CD14-positive monocyte (primary cell): ENCODE data around the gene ATP2C1. TPM values are rescaled to one million over a fixed set of nuclear protein-coding genes. Genes with fewer than 3 reads are reported as not detected.

Experiments
- DNase-seq, 3 donors: peaks; one replicate each; pipeline ENCODE4 v3.0.0-alpha.2; 2011 to 2022
- H2AFZ ChIP-seq: 2 replicates; pipeline ENCODE4 v1.6.0; 2012; ENCODE audit warnings: mild to moderate bottlenecking, low read depth, low read length, inconsistent platforms; ENCODE audit not compliant: insufficient read depth, poor library complexity, severe bottlenecking
- H3K27ac ChIP-seq, 2 donors: 1 replicate in 1 of 2; 2 replicates in 1 of 2; pipeline ENCODE4 v1.5.1; 2012 to 2013; ENCODE audit warnings: low read length in 2 of 2, control low read depth in 1 of 2, inconsistent platforms in 1 of 2, low read depth in 1 of 2, mild to moderate bottlenecking in 1 of 2
- H3K27me3 ChIP-seq, 2 donors: one replicate each; pipeline versions ENCODE4 v1.6.0 to v1.6.1; 2011 to 2013; ENCODE audit warnings: low read length in 2 of 2; ENCODE audit not compliant: control insufficient read depth in 2 of 2, insufficient read depth in 2 of 2
- H3K36me3 ChIP-seq, 2 donors: replicated peaks in 1 of 2; 1 replicate in 1 of 2; 2 replicates in 1 of 2; pipeline versions ENCODE4 v1.5.1 to v1.6.1; 2012 to 2013; ENCODE audit warnings: low read length in 2 of 2, control low read depth in 1 of 2, inconsistent platforms in 1 of 2, mild to moderate bottlenecking in 1 of 2; ENCODE audit not compliant: insufficient read depth in 2 of 2, control insufficient read depth in 1 of 2
- H3K4me1 ChIP-seq, 2 donors: 1 replicate in 1 of 2; 2 replicates in 1 of 2; pipeline versions ENCODE4 v1.5.1 to v1.6.1; 2012 to 2013; ENCODE audit warnings: low read length in 2 of 2, control low read depth in 1 of 2, inconsistent platforms in 1 of 2, mild to moderate bottlenecking in 1 of 2, moderate library complexity in 1 of 2; ENCODE audit not compliant: insufficient read depth in 2 of 2, control insufficient read depth in 1 of 2
- H3K4me2 ChIP-seq: replicated peaks from 2 replicates; pipeline ENCODE3; 2012; ENCODE audit warnings: low read length, moderate library complexity, mild to moderate bottlenecking; ENCODE audit not compliant: poor library complexity, severe bottlenecking; ENCODE audit errors: extremely low read depth
- H3K4me3 ChIP-seq, 3 experiments: fragments of 200-600 bp in 1 of 3; sonication (generic) in 1 of 3; replicated peaks in 1 of 3; 1 replicate in 2 of 3; 2 replicates in 1 of 3; pipeline ENCODE4 v1.5.1; 2011 to 2013; ENCODE audit warnings: low read length in 3 of 3, mild to moderate bottlenecking in 3 of 3, control low read depth in 2 of 3, low read depth in 2 of 3, inconsistent platforms in 1 of 3, moderate library complexity in 1 of 3
- H3K79me2 ChIP-seq: 2 replicates; pipeline ENCODE4 v1.6.0; 2012; ENCODE audit warnings: mild to moderate bottlenecking, control low read depth, inconsistent platforms, low read length, moderate library complexity; ENCODE audit not compliant: insufficient read depth
- H3K9ac ChIP-seq: 2 replicates; pipeline ENCODE4 v1.6.0; 2017; ENCODE audit warnings: low read length, mild to moderate bottlenecking; ENCODE audit not compliant: insufficient read depth, poor library complexity, severe bottlenecking
- H3K9me3 ChIP-seq, 2 donors: replicated peaks in 1 of 2; 1 replicate in 1 of 2; 2 replicates in 1 of 2; pipeline versions ENCODE4 v1.5.1 to v1.6.1; 2012 to 2013; ENCODE audit warnings: low read length in 2 of 2, control low read depth in 1 of 2; ENCODE audit not compliant: control insufficient read depth in 1 of 2, insufficient read depth in 1 of 2
- H4K20me1 ChIP-seq: 2 replicates; pipeline ENCODE4 v1.6.0; 2012; ENCODE audit warnings: mild to moderate bottlenecking, low read length, control low read depth, moderate library complexity; ENCODE audit not compliant: insufficient read depth
- H3K27ac Mint-ChIP-seq, 7 donors: one replicate each; pipeline ENCODE4 v1.8.0; 2020; ENCODE audit warnings: mild to moderate bottlenecking in 7 of 7, mixed read lengths in 7 of 7, moderate library complexity in 6 of 7, inconsistent platforms in 2 of 7
- H3K27me3 Mint-ChIP-seq, 3 donors: one replicate each; pipeline ENCODE4 v1.8.0; 2021 to 2022; ENCODE audit warnings: low read depth in 3 of 3, mild to moderate bottlenecking in 3 of 3, mixed read lengths in 3 of 3, moderate library complexity in 3 of 3, inconsistent platforms in 1 of 3
- H3K36me3 Mint-ChIP-seq, 2 donors: one replicate each; pipeline ENCODE4 v1.8.0; 2020; ENCODE audit warnings: mixed read lengths in 2 of 2, inconsistent platforms in 1 of 2, mild to moderate bottlenecking in 1 of 2
- H3K4me1 Mint-ChIP-seq: one replicate; pipeline ENCODE4 v1.8.0; 2020; ENCODE audit warnings: mild to moderate bottlenecking, mixed read lengths
- H3K4me3 Mint-ChIP-seq, 2 donors: one replicate each; pipeline ENCODE4 v1.8.0; 2020; ENCODE audit warnings: mild to moderate bottlenecking in 2 of 2, mixed read lengths in 2 of 2, moderate library complexity in 1 of 2
- H3K9me3 Mint-ChIP-seq, 7 donors: one replicate each; pipeline ENCODE4 v1.8.0; 2020 to 2022; ENCODE audit warnings: mixed read lengths in 7 of 7, mild to moderate bottlenecking in 6 of 7, moderate library complexity in 6 of 7, inconsistent platforms in 2 of 7
- WGBS: methylation state at CpG from one replicate; pipeline ENCODE4 v1.1.5; 2013; ENCODE audit warnings: missing lambda C conversion rate; ENCODE audit not compliant: insufficient coverage; 5-methylcytosine and 5-hydroxymethylcytosine counted together
- intact Hi-C, 2 donors: fragments of 100-400 bp; cut with micrococcal nuclease; formaldehyde crosslinking; loops; one replicate each; pipeline versions ENCODE4 v1.15.0 to v1.15.1; 2023
- polyA plus RNA-seq, 3 donors: library from polyadenylated mRNA; depleted of rRNA in 1 of 3; unstranded in 2 of 3; stranded (reverse) in 1 of 3; fragments of 300-500 nt in 2 of 3; fragments of >200 nt in 1 of 3; fragmentation: Illumina TruSeq in 2 of 3; gene quantifications; 1 replicate in 2 of 3; 2 replicates in 1 of 3; pipeline ENCODE4 v1.2.3, GENCODE V29; 2012 to 2021
- TF ChIP-seq, protein P1 (sequence below): fragments of 200-600 bp; IDR thresholded peaks from one replicate; pipeline ENCODE4 v1.8.0; 2022; ENCODE audit warnings: antibody characterized with exemption, mild to moderate bottlenecking

The ATP2C1 gene
- polyA plus RNA-seq, 3 donors, result 11.7 to 22.0 (median 12.2) TPM

DNA sequence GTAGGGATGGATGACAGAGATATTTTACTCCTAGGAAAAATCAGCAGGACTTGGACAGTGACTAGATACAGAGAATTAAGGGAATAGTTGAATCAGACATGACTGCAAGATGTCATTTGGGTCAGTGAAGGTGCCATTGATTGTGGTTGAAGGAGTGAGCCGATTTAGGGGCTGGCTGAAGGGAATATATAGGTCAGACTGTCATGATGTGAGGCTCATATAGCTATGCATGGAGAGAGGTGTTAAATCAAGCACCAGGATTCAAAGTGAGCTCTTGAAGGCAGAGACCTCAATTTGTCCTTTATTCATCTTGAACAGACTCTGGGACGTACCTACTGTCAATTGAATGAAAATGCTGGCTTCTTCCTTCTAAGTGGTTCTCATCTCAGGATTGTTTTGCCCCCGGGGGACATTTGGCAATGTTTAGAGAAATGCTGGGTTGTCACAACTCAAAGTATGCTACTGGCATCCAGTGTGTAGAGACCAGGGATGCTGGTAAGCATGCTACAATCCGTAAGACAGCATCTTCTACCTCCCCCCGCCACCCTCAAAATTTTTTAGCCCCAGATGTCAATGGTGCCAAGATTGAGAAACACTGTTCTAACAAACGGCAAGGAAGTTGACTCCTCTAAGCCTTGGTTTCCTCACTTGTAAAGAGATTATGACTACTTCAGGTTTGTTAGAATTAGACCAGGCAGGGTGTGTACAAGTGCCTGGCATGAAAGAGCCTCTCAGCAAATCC lies 7.8 kb downstream of the ATP2C1 start:
- DNase-seq, result no peak
- Mint-ChIP-seq H3K27ac (no peak overlapping the region), H3K36me3 (peaks cover 0 to 2% of the 10 kb centered on the region in 2 donors), H3K27me3 (no peaks in the 10 kb centered on the region), H3K4me3 (no peak overlapping the region), H3K4me1 (peaks cover 39% of the 10 kb centered on the region), H3K9me3 (no peaks in the 10 kb centered on the region)
- H4K20me1 ChIP-seq, result peaks cover 55% of the 10 kb centered on the region
- H3K4me3 ChIP-seq, result no peak overlapping the region
- H3K4me1 ChIP-seq, result peaks cover 0 to 14% of the 10 kb centered on the region in 2 donors
- intact Hi-C loops, result no loop called here
- no peaks in the 10 kb centered on the region for H3K36me3 ChIP-seq
- no peaks in the 10 kb centered on the region for H3K9me3 ChIP-seq
- TF ChIP-seq, protein P1, sequence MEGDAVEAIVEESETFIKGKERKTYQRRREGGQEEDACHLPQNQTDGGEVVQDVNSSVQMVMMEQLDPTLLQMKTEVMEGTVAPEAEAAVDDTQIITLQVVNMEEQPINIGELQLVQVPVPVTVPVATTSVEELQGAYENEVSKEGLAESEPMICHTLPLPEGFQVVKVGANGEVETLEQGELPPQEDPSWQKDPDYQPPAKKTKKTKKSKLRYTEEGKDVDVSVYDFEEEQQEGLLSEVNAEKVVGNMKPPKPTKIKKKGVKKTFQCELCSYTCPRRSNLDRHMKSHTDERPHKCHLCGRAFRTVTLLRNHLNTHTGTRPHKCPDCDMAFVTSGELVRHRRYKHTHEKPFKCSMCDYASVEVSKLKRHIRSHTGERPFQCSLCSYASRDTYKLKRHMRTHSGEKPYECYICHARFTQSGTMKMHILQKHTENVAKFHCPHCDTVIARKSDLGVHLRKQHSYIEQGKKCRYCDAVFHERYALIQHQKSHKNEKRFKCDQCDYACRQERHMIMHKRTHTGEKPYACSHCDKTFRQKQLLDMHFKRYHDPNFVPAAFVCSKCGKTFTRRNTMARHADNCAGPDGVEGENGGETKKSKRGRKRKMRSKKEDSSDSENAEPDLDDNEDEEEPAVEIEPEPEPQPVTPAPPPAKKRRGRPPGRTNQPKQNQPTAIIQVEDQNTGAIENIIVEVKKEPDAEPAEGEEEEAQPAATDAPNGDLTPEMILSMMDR, result no peak
- peaks cover 96% of the 10 kb centered on the region for H3K79me2 ChIP-seq
- no peak overlapping the region for H3K27ac ChIP-seq
- no peak overlapping the region for H2AFZ ChIP-seq
- H3K4me2 ChIP-seq, result no peak overlapping the region
- 90% methylated on average over 2 of the region's 6 CpGs for WGBS
- H3K9ac ChIP-seq, result no peak overlapping the region
- H3K27me3 ChIP-seq, result no peaks in the 10 kb centered on the region

DNA sequence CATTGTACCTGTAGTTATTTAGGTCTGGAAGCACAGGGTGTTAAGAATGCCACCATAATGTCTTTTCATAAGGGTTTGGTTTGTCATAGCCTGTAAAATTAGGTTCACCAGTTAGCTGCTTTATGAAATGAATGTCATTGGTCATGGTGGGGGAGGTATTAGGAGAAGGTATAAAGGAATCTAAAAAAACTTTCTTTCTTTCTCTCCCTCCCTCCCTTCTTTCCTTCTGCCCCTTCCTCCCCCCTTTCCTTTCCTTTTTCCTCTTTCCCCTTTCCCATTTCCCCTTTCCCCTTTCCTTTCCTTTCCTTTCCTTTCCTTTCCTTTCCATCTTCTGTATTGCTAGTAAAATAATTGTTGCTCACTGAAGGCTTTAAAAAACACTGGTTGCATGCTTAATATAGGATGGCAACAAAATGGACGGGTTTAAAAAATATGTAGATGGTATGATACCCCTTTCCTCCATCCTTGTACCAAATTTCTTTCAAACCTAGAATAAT lies 9.6 kb downstream of the ATP2C1 start:
- no peak overlapping the region for H3K4me3 Mint-ChIP-seq
- H3K9ac ChIP-seq, result no peak overlapping the region
- peaks cover 96% of the 10 kb centered on the region for H3K79me2 ChIP-seq
- peaks cover 55% of the 10 kb centered on the region for H4K20me1 ChIP-seq
- H3K4me3 ChIP-seq, result no peak overlapping the region
- H3K27ac ChIP-seq, result no peak overlapping the region
- no peaks in the 10 kb centered on the region for H3K27me3 Mint-ChIP-seq
- no CpG with 5 or more reads among the region's 1 CpG for WGBS
- peaks cover 0 to 14% of the 10 kb centered on the region in 2 donors for H3K4me1 ChIP-seq
- intact Hi-C loops, result no loop called here
- H3K4me1 Mint-ChIP-seq, result peaks cover 35% of the 10 kb centered on the region
- no peaks in the 10 kb centered on the region for H3K27me3 ChIP-seq
- peaks cover 0 to 2% of the 10 kb centered on the region in 2 donors for H3K36me3 Mint-ChIP-seq
- no peaks in the 10 kb centered on the region for H3K9me3 ChIP-seq
- H3K36me3 ChIP-seq, result no peaks in the 10 kb centered on the region
- no peak for DNase-seq
- H3K27ac Mint-ChIP-seq, result no peak overlapping the region
- H2AFZ ChIP-seq, result no peak overlapping the region
- no peaks in the 10 kb centered on the region for H3K9me3 Mint-ChIP-seq
- TF ChIP-seq, protein P1, result no peak
- no peak overlapping the region for H3K4me2 ChIP-seq
